SU-DHL-6 (cell line): ENCODE data around the gene CWC27.

Source experiments
- EZH2phosphoT487 ChIP-seq: fragments of 200-600 bp; sonication (generic), shearing (Covaris generic); conservative IDR thresholded peaks from 2 replicates; pipeline ENCODE4 v1.6.1; 2018; ENCODE audit warnings: mild to moderate bottlenecking, antibody characterized with exemption, low read length, moderate library complexity, mixed read lengths
- TF ChIP-seq, protein P1 (sequence below): fragments of 200-600 bp; sonication (generic); IDR thresholded peaks from one replicate; pipeline ENCODE4 v1.5.1; 2017; ENCODE audit warnings: antibody characterized with exemption, mild to moderate bottlenecking, low read length, moderate library complexity; ENCODE audit not compliant: insufficient read depth, poor library complexity, severe bottlenecking

DNA sequence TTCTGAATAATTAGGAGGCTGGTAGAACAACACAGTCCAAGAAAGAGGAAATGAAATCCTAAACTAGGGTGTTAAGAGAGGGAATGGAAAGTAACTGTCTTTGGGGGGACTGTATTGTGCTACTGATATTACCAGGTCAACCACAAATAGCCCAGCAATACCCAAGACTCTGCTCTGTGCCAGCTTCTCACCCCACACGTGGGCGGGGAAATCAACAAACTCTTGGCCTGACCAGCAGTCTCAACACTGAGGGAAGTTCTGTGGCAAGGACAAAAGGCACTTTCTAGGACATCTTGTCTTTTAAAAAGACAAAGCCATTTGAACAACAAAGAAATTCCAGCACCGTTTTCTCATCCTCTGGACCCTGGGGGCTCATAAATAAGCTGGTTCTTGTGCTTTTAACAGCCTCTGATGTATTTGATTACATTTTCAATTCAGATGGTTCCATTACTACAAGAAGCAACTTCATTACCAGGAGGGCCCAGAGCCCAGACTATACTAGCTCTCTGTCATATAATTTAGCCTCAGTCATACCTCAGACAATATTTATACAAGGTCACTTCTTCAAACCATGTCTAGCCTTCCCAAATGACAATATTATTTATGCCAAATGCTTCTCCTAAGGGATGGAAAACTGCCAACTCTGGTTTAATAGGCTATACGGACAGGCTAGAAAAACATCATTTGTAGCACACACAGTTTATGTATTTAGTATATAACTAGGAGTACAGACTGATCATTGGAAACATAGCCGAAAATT, 297.8 kb downstream of the CWC27 start:
- TF ChIP-seq, protein P1, sequence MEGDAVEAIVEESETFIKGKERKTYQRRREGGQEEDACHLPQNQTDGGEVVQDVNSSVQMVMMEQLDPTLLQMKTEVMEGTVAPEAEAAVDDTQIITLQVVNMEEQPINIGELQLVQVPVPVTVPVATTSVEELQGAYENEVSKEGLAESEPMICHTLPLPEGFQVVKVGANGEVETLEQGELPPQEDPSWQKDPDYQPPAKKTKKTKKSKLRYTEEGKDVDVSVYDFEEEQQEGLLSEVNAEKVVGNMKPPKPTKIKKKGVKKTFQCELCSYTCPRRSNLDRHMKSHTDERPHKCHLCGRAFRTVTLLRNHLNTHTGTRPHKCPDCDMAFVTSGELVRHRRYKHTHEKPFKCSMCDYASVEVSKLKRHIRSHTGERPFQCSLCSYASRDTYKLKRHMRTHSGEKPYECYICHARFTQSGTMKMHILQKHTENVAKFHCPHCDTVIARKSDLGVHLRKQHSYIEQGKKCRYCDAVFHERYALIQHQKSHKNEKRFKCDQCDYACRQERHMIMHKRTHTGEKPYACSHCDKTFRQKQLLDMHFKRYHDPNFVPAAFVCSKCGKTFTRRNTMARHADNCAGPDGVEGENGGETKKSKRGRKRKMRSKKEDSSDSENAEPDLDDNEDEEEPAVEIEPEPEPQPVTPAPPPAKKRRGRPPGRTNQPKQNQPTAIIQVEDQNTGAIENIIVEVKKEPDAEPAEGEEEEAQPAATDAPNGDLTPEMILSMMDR, result no peak
- no peak for TF ChIP-seq EZH2phosphoT487
